Measurements from ENCODE around the gene PLCG2.
"Not testable (repeated sequence)": the region's sequence is repeated elsewhere in the genome, so short reads cannot be mapped to it uniquely, and the experiment has no call there.

The PLCG2 gene

DNA sequence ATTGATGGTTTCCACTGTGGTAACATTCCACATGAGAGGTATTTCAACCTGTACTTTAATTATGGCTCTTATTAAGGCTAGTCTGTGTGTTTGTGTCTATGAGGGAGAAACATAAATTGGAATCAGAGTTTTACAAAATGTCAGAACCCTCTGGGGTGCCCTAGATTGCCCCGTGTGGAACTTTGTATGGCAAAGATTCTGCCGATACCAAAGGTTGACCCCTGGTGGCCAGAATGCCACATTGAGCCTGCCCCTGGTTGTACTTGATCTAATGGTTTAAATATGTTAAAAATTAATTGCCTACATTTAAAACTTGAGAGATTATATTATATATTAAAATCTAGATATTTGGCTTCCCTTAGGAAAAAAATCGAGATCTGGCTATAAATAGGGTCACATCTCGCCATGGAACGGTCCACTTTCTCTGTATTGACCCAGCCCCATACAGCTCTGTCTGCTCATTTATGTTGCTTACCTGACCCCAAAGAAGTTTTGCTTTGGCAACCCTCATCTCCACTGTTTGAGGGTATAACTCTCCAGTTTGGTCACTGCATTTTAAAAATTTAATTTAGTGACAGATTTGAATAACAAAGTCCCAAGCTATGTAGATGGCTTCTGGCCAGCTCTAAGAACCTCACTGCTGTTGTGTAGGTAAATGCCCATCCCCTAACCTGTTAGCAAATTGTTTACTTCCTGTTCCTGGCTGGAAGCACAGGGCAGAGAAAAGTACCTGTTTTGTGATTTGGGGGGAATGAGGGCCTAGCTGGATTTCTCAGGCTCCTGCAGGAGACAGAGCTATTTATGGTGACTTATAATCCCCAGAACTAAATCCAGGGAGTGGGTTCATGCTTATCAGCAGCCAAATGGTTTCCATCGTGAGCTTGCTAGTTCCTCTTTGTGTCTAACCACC lies 95.0 kb downstream of the PLCG2 start:
- DNase-seq (ENCODE audit: low spot score), result peak; percentile 73
- H3K27ac ChIP-seq, result no peak overlapping the region
- POLR2A ChIA-PET (ENCODE audit: low non-redundant PET), result no interaction called here
- CTCF ChIA-PET, result interaction anchor here (0.5 to 2.1 kb wide), 10 partner anchors 9 to 692 kb away, joined by 3 to 11 read pairs (median 4); partner anchors contain the start of gene PLCG2
- TF ChIP-seq, protein P1, sequence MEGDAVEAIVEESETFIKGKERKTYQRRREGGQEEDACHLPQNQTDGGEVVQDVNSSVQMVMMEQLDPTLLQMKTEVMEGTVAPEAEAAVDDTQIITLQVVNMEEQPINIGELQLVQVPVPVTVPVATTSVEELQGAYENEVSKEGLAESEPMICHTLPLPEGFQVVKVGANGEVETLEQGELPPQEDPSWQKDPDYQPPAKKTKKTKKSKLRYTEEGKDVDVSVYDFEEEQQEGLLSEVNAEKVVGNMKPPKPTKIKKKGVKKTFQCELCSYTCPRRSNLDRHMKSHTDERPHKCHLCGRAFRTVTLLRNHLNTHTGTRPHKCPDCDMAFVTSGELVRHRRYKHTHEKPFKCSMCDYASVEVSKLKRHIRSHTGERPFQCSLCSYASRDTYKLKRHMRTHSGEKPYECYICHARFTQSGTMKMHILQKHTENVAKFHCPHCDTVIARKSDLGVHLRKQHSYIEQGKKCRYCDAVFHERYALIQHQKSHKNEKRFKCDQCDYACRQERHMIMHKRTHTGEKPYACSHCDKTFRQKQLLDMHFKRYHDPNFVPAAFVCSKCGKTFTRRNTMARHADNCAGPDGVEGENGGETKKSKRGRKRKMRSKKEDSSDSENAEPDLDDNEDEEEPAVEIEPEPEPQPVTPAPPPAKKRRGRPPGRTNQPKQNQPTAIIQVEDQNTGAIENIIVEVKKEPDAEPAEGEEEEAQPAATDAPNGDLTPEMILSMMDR (conservative IDR thresholded peaks at IDR 0.05; ENCODE audit: low read depth), result peak; percentile 77

- no peak overlapping the region for H3K27ac ChIP-seq
- TF ChIP-seq, protein P1 (conservative IDR thresholded peaks at IDR 0.05; ENCODE audit: low read depth), result no peak
- POLR2A ChIA-PET (ENCODE audit: low non-redundant PET), result no interaction called here
- DNase-seq (ENCODE audit: low spot score), result no peak
- CTCF ChIA-PET, result interaction anchor here (0.7 to 1.4 kb wide), 2 partner anchors 11 to 14 kb away, joined by 4 read pairs; no protein-coding TSS in a partner anchor
Measured at GRCh38 chr16:81875461-81875860, 96.4 kb downstream of the PLCG2 start.

DNA sequence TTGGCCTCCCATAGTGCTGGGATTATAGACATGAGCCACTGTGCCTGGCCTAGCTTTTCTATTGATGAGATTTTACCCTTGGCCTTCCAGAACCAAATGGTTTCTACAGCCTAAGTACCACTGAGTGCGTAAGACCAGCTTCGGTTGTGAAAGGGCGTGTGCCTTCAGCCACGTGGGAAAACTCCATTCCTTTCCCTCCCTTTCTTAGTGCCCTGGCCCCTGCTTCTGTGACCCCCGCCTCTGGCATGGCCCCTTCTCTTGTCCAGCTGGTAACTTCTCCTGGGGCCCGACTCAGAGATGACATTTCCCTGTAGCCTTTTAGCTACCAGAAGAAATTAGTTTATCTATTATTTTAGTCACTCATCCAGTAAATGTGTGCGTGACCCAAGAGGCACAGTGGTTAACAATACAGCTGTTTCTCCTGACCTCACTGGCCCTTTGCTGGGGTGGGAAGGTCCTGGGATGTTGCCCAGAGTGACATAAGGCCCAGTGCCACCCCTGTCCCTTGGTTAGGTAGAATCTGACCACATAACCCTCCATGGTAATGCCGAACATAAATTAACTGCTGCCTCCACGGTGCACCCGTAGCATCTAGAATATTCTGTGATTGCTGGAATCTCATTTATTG lies 97.3 kb downstream of the PLCG2 start:
- TF ChIP-seq, protein P1 (conservative IDR thresholded peaks at IDR 0.05; ENCODE audit: low read depth), result no peak
- no peak overlapping the region for H3K27ac ChIP-seq
- CTCF ChIA-PET, result interaction anchor here (0.7 to 1.4 kb wide), 2 partner anchors 10 to 41 kb away, joined by 4 read pairs; no protein-coding TSS in a partner anchor
- POLR2A ChIA-PET (ENCODE audit: low non-redundant PET), result no interaction called here
- no peak for DNase-seq (ENCODE audit: low spot score)

GRCh38 chr16:81877490-81877889 lies 98.4 kb downstream of the PLCG2 start:
- CTCF ChIA-PET, result interaction anchor here (0.8 kb wide), 1 partner anchor 9 kb away, joined by 3 read pairs; no protein-coding TSS in a partner anchor
- POLR2A ChIA-PET (ENCODE audit: low non-redundant PET); H3K27ac ChIP-seq; DNase-seq (ENCODE audit: low spot score): not testable (repeated sequence)

DNA sequence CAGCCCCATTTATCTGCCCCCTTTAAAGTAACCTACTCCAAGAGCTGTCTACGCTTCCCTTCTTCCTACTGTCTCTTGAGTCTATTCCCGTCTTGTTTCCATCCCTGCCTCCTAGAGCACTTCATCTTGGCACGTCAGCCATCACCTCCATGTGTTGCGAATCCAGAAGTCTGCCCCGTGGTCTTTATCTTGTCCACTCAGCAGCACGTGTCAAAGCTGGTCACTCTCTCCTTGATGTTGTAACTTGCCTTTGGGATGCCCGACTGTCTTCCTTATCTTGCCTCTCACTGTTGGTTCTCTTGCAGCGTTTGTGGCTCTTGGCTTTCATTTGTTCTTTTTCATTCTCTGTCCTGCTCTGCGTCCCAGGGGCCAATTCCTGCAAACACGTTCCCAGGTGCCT lies 99.4 kb downstream of the PLCG2 start:
- ChIA-PET POLR2A (ENCODE audit: low non-redundant PET) (no interaction called here), CTCF (interaction anchor here (0.8 kb wide), 1 partner anchor 8 kb away, joined by 3 read pairs; no protein-coding TSS in a partner anchor)
- no peak overlapping the region for H3K27ac ChIP-seq
- DNase-seq (ENCODE audit: low spot score), result no peak
- TF ChIP-seq, protein P1 (conservative IDR thresholded peaks at IDR 0.05; ENCODE audit: low read depth), result no peak

- ChIA-PET CTCF (no interaction called here), POLR2A (ENCODE audit: low non-redundant PET) (no interaction called here)
- TF ChIP-seq, protein P1 (conservative IDR thresholded peaks at IDR 0.05; ENCODE audit: low read depth), result no peak
- no peak overlapping the region for H3K27ac ChIP-seq
- no peak for DNase-seq (ENCODE audit: low spot score)
Measured at GRCh38 chr16:81879625-81880024, 100.5 kb downstream of the PLCG2 start.
